PC-9 (cell line): ENCODE results near the gene TMEM63C.

ENCODE experiments used
- EZH2 ChIP-seq: fragments of 200-600 bp; sonication (generic); IDR thresholded peaks from 2 replicates; pipeline ENCODE4 v1.8.0; 2017; ENCODE audit warnings: antibody characterized with exemption, low read depth
- TF ChIP-seq, protein P1 (sequence below): fragments of 200-600 bp; sonication (generic); conservative IDR thresholded peaks from 2 replicates; pipeline ENCODE4 v1.6.1; 2017; ENCODE audit warnings: mixed run types, antibody characterized with exemption, mild to moderate bottlenecking, moderate library complexity

DNA sequence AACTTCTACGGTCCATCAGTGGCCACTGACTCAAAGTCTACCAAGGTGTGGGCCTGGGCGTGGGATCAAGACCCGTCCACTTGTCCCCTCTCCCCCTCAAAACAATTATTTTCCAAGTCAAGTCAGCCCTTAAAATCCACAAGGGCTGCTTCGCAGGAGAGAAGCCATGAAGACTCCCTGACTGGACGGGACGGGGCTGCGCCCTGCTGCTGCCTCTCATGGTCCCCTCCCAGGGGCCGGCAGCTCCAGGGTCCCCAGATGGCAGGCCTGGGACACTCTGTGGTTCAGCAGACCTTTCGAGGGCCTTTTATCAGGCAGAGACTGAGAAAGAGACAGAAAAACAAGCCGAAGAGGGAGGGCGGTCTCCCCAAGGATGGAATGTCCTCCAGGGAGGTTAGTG, 78.6 kb downstream of the TMEM63C start:
- TF ChIP-seq, protein P1, sequence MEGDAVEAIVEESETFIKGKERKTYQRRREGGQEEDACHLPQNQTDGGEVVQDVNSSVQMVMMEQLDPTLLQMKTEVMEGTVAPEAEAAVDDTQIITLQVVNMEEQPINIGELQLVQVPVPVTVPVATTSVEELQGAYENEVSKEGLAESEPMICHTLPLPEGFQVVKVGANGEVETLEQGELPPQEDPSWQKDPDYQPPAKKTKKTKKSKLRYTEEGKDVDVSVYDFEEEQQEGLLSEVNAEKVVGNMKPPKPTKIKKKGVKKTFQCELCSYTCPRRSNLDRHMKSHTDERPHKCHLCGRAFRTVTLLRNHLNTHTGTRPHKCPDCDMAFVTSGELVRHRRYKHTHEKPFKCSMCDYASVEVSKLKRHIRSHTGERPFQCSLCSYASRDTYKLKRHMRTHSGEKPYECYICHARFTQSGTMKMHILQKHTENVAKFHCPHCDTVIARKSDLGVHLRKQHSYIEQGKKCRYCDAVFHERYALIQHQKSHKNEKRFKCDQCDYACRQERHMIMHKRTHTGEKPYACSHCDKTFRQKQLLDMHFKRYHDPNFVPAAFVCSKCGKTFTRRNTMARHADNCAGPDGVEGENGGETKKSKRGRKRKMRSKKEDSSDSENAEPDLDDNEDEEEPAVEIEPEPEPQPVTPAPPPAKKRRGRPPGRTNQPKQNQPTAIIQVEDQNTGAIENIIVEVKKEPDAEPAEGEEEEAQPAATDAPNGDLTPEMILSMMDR = no peak
- no peak for TF ChIP-seq EZH2
